Astrocyte of the cerebellum (primary cell): ENCODE measurements around the gene RNF144A.
"Not testable (repeated sequence)": the region's sequence is repeated elsewhere in the genome, so short reads cannot be mapped to it uniquely, and the experiment has no call there.

Experiments used
- DNase-seq: peaks from one replicate; pipeline ENCODE4 v3.0.0-alpha.2; 2011; ENCODE audit warnings: low read depth
- H3K4me3 ChIP-seq: 2 replicates; pipeline ENCODE4 v1.5.1; 2011; ENCODE audit warnings: mild to moderate bottlenecking, low read depth, low read length, moderate library complexity
- in situ Hi-C: cut with HindIII; loops from 2 replicates; pipeline ENCODE4 v1.10.0; 2017; ENCODE audit warnings: low sequenced_read_pairs
- TF ChIP-seq, protein P1 (sequence below): IDR thresholded peaks from 2 replicates; pipeline ENCODE4 v1.5.1; 2012; ENCODE audit warnings: low read length, low read depth, moderate library complexity, mild to moderate bottlenecking; ENCODE audit errors: missing control alignments

RNF144A gene

GRCh38 chr2:6932206-6932605, 15.0 kb downstream of the RNF144A start:
- TF ChIP-seq, protein P1, sequence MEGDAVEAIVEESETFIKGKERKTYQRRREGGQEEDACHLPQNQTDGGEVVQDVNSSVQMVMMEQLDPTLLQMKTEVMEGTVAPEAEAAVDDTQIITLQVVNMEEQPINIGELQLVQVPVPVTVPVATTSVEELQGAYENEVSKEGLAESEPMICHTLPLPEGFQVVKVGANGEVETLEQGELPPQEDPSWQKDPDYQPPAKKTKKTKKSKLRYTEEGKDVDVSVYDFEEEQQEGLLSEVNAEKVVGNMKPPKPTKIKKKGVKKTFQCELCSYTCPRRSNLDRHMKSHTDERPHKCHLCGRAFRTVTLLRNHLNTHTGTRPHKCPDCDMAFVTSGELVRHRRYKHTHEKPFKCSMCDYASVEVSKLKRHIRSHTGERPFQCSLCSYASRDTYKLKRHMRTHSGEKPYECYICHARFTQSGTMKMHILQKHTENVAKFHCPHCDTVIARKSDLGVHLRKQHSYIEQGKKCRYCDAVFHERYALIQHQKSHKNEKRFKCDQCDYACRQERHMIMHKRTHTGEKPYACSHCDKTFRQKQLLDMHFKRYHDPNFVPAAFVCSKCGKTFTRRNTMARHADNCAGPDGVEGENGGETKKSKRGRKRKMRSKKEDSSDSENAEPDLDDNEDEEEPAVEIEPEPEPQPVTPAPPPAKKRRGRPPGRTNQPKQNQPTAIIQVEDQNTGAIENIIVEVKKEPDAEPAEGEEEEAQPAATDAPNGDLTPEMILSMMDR, result no peak
- in situ Hi-C loops, result no loop called here
- H3K4me3 ChIP-seq, result no peak overlapping the region
- DNase-seq, result no peak

DNA sequence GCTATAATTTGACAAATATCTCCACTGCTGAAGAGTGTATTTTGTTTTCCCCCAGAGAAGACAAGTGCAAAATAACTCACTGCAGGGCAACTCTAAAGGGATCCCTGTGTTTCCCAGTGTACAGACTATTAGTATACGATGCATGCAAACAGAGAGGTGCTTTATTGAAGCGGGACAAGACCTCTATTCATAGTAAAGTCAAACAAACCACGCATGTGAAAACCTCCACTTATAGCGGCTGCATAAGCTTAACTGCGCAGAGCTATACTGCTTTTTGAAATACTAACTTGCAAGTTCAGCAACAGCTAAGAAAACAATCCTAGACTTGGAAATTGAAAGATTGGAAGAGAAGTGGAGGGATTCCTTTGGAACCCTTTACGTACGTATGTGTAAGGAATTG, 15.6 kb downstream of the RNF144A start:
- H3K4me3 ChIP-seq, result no peak overlapping the region
- DNase-seq, result no peak
- in situ Hi-C loops, result no loop called here
- TF ChIP-seq, protein P1, result no peak

DNA sequence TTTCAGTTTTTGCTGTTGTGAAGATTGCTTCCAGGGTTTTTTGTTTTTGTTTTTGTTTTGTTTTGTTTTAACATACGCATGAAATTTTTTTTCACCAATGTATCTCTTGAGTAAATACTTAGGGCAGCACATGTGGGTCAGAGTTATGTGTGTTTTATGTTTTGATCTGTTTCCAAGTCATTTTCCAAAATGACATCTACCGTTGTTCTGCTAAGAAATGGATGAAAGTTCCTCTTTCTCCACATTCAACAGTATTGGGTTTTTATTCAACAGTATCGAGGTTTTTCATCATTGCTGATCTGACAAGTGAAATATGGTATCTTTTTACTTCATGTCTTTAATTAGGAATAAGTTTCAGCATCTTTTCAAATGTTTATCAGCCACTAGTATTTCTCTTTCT, 16.7 kb downstream of the RNF144A start:
- H3K4me3 ChIP-seq, result no peak overlapping the region
- no peak for DNase-seq
- TF ChIP-seq, protein P1, result no peak
- in situ Hi-C loops, result no loop called here

GRCh38 chr2:6934345-6934744, 17.1 kb downstream of the RNF144A start:
- H3K4me3 ChIP-seq, result no peak overlapping the region
- DNase-seq, result no peak
- in situ Hi-C loops, result no loop called here
- TF ChIP-seq, protein P1, result no peak

DNA sequence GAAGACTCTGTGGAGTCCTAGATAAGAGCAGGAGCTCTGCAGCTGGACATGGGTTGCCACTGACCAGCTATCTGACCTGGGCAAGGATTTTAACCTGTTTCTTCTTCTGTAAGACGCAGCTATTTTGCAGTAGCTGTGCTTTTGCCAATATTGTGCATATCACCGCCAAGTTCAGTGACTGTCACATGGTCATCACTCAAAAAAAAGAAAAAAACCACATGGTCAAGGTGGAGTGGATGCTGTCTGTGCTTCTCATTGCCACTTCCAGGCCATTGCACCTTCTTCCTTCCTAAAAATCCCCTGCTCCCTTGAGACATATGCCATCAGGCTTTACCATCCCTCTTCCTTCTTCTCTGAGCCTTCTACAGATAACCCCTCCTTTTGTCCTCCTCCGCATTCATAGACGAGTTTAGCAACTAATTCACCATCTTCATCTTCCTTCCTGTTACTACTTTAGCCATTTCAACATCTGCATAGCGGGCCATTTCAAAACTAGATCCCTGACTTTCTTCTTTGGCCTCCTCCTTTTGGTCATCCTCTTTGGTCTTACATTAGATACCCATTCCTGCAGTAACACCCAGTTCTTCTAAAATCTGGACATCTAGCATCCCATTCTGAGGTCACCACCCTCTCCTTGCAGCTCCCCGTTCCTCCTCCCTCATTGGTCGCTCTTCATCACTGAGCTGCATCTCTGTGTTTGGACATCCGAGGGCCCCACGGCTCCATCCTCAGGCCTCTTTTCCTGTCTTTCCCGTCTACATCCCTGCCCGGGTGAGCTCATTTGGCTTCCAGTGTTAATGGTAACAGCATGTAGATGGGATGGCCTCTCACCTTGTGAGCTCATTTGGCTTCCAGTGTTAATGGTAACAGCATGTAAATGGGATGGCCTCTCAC, 17.8 kb downstream of the RNF144A start:
- no peak overlapping the region for H3K4me3 ChIP-seq
- DNase-seq, result no peak
- TF ChIP-seq, protein P1, result no peak
- in situ Hi-C loops, result no loop called here

- in situ Hi-C loops, H3K4me3 ChIP-seq, DNase-seq: not testable (repeated sequence)
These were observed 18.4 kb downstream of the RNF144A start for GRCh38 chr2:6935652-6936020.

- no peak overlapping the region for H3K4me3 ChIP-seq
- DNase-seq, result no peak
- in situ Hi-C loops, result no loop called here
- TF ChIP-seq, protein P1, result no peak
These were observed 19.9 kb downstream of the RNF144A start for GRCh38 chr2:6937157-6937556.
